HCT116 (cell line): ENCODE data around the gene EXOC6B. TPM values are rescaled to one million over a fixed set of nuclear protein-coding genes. Genes with fewer than 3 reads are reported as not detected.

Experiments used
- ATAC-seq: fragments of 200-7000 bp; cut with Tn5 transposase; 2 replicates; pipeline ENCODE4 v1.9.1; 2020; ENCODE audit warnings: mild to moderate bottlenecking, moderate library complexity
- BruUV-seq: library from RNA; stranded (reverse); fragments of 400-500 nt; replicated peaks from 2 replicates; lab custom pipeline; 2021; lab: Mats Ljungman, UMichigan
- CTCF ChIA-PET: fragments of 300-600 bp; sonication (Branson Sonifier 250); formaldehyde crosslinking; loops from one replicate; lab custom pipeline; 2021; ENCODE audit warnings: antibody characterized with exemption; lab: Charles Lee
- POLR2A ChIA-PET: fragments of 300-600, 350-600 bp; sonication (Branson Sonifier 250); formaldehyde crosslinking; loops from one replicate; lab custom pipeline; 2021; ENCODE audit warnings: antibody characterized with exemption; lab: Charles Lee
- RAD21 ChIA-PET, 2 experiments: fragments of 300-600 bp; sonication (Branson Sonifier 250); formaldehyde crosslinking; loops; one replicate each; lab custom pipeline; 2023; ENCODE audit warnings: low total read pairs in 2 of 2; ENCODE audit not compliant: uncharacterized antibody in 2 of 2, unreplicated experiment in 2 of 2, low non-redundant PET in 1 of 2; lab: Charles Lee
- DNase-seq: peaks from one replicate; pipeline ENCODE4 v3.0.0-alpha.2; 2010; ENCODE audit warnings: low read depth, low spot score
- H2AFZ ChIP-seq: fragments of 200-600 bp; shearing (Covaris generic), sonication (generic); 2 replicates; pipeline ENCODE4 v1.6.1; 2017; ENCODE audit warnings: low read depth, mixed run types, mixed read lengths, antibody characterized with exemption, low read length; ENCODE audit not compliant: poor library complexity, severe bottlenecking
- H3K27ac ChIP-seq: 2 replicates; pipeline ENCODE4 v1.5.1; 2012; ENCODE audit warnings: low read depth, low read length
- H3K27me3 ChIP-seq: fragments of 200-600 bp; sonication (generic); 2 replicates; pipeline ENCODE4 v1.6.1; 2016; ENCODE audit warnings: mixed run types, low read length, mixed read lengths; ENCODE audit not compliant: insufficient read depth
- H3K36me3 ChIP-seq, 2 experiments: fragments of 200-500 bp in 1 of 2; fragments of 200-600 bp in 1 of 2; sonication (Bioruptor generic) in 1 of 2; sonication (generic) in 1 of 2; 2 replicates each; pipeline versions ENCODE4 v1.5.1 to v1.6.1; 2014 to 2016; ENCODE audit warnings: low read length in 2 of 2, inconsistent platforms in 1 of 2, mixed read lengths in 1 of 2, mixed run types in 1 of 2; ENCODE audit not compliant: insufficient read depth in 2 of 2, control insufficient read depth in 1 of 2
- H3K4me1 ChIP-seq, 2 experiments: fragments of 200-600 bp in 1 of 2; sonication (generic) in 1 of 2; 2 replicates each; pipeline versions ENCODE4 v1.5.1 to v1.6.1; 2012 to 2017; ENCODE audit warnings: low read length in 2 of 2, inconsistent platforms in 1 of 2, mild to moderate bottlenecking in 1 of 2, mixed read lengths in 1 of 2, mixed run types in 1 of 2, moderate library complexity in 1 of 2; ENCODE audit not compliant: insufficient read depth in 2 of 2, control insufficient read depth in 1 of 2
- H3K4me2 ChIP-seq: fragments of 200-600 bp; sonication (generic); 2 replicates; pipeline ENCODE4 v1.6.1; 2017; ENCODE audit warnings: mixed run types, low read length, mixed read lengths
- H3K4me3 ChIP-seq, 2 experiments: fragments of 200-600 bp in 1 of 2; sonication (generic) in 1 of 2; replicated peaks in 1 of 2; 2 replicates each; pipeline ENCODE4 v1.5.1; 2011 to 2016; ENCODE audit warnings: low read length in 2 of 2, control low read depth in 1 of 2, low read depth in 1 of 2, mild to moderate bottlenecking in 1 of 2, mixed read lengths in 1 of 2, mixed run types in 1 of 2
- H3K79me2 ChIP-seq: fragments of 200-600 bp; sonication (generic); 2 replicates; pipeline ENCODE4 v1.6.1; 2017; ENCODE audit warnings: mild to moderate bottlenecking, mixed run types, low read length, moderate library complexity, mixed read lengths; ENCODE audit not compliant: insufficient read depth
- H3K9ac ChIP-seq: fragments of 200-600 bp; sonication (generic); 2 replicates; pipeline ENCODE4 v1.6.1; 2016; ENCODE audit warnings: low read length, mixed read lengths
- H3K9me2 ChIP-seq: fragments of 200-600 bp; sonication (generic), shearing (Covaris generic); 2 replicates; pipeline ENCODE4 v1.6.1; 2017; ENCODE audit warnings: mixed run types, mild to moderate bottlenecking, moderate library complexity; ENCODE audit not compliant: insufficient read depth
- H3K9me3 ChIP-seq, 2 experiments: fragments of 200-500 bp in 1 of 2; fragments of 200-600 bp in 1 of 2; sonication (Bioruptor generic) in 1 of 2; sonication (generic) in 1 of 2; 2 replicates each; pipeline ENCODE4 v1.6.1; 2014 to 2017; ENCODE audit warnings: low read length in 2 of 2, mixed read lengths in 2 of 2, inconsistent platforms in 1 of 2, low read depth in 1 of 2, mild to moderate bottlenecking in 1 of 2, mixed run types in 1 of 2, moderate library complexity in 1 of 2; ENCODE audit not compliant: control insufficient read depth in 1 of 2, insufficient read depth in 1 of 2
- H4K20me1 ChIP-seq: fragments of 200-600 bp; sonication (generic), shearing (Covaris generic); 2 replicates; pipeline ENCODE4 v1.6.1; 2017; ENCODE audit warnings: mixed run types, mild to moderate bottlenecking, moderate library complexity; ENCODE audit not compliant: insufficient read depth
- CEBPB ChIP-seq: IDR thresholded peaks from 2 replicates; pipeline ENCODE4 v1.6.1; 2012; ENCODE audit warnings: low read depth
- EGR1 ChIP-seq: IDR thresholded peaks from 2 replicates; pipeline ENCODE4 v1.6.1; 2012; ENCODE audit warnings: low read depth
- FOSL1 ChIP-seq: IDR thresholded peaks from 2 replicates; pipeline ENCODE4 v1.6.1; 2012; ENCODE audit warnings: low read depth
- SP1 ChIP-seq: IDR thresholded peaks from 2 replicates; pipeline ENCODE4 v1.6.1; 2012; ENCODE audit warnings: low read depth
- SRF ChIP-seq: IDR thresholded peaks from 2 replicates; pipeline ENCODE4 v1.6.1; 2012; ENCODE audit warnings: low read depth
- TCF7L2 ChIP-seq: IDR thresholded peaks from 2 replicates; pipeline ENCODE4 v1.7.0; 2011; ENCODE audit warnings: borderline replicate concordance, inconsistent platforms; ENCODE audit not compliant: insufficient read depth, insufficient read length; ENCODE audit errors: extremely low read depth
- ZFX ChIP-seq: fragments of 450-650 bp; IDR thresholded peaks from 2 replicates; pipeline ENCODE4 v1.6.1; 2017
- intact Hi-C: fragments of 100-400 bp; cut with micrococcal nuclease; formaldehyde crosslinking; loops from 2 replicates; pipeline ENCODE4 v1.10.0; 2022
- total RNA-seq: library from RNA; stranded (reverse); gene quantifications from one replicate; pipeline ENCODE4 v1.2.1, GENCODE V29; 2021; ENCODE audit not compliant: unreplicated experiment
- TF ChIP-seq, protein P1 (sequence below), 3 experiments: fragments of 200-600 bp in 1 of 3; sonication (generic) in 1 of 3; IDR thresholded peaks in 2 of 3; conservative IDR thresholded peaks in 1 of 3; 2 replicates each; pipeline ENCODE4 v1.5.1; 2012 to 2017; ENCODE audit warnings: low read depth in 2 of 3, low read length in 2 of 3, antibody characterized with exemption in 1 of 3, borderline replicate concordance in 1 of 3, control low read depth in 1 of 3, mild to moderate bottlenecking in 1 of 3, mixed read lengths in 1 of 3, mixed run types in 1 of 3, moderate library complexity in 1 of 3; ENCODE audit not compliant: insufficient read depth in 1 of 3
- TF ChIP-seq, protein P2 (sequence below): IDR thresholded peaks from 2 replicates; pipeline ENCODE4 v1.6.1; 2011; ENCODE audit warnings: mild to moderate bottlenecking, low read length, moderate library complexity; ENCODE audit not compliant: insufficient replicate concordance; ENCODE audit errors: extremely low read depth
- TF ChIP-seq, protein P3 (sequence below): IDR thresholded peaks from 2 replicates; pipeline ENCODE4 v1.6.1; 2012
- TF ChIP-seq, protein P4 (sequence below): IDR thresholded peaks from 2 replicates; pipeline ENCODE4 v1.6.1; 2012

EXOC6B gene
- total RNA-seq, 1 experiment from 2014 or later = 25.4 TPM

DNA sequence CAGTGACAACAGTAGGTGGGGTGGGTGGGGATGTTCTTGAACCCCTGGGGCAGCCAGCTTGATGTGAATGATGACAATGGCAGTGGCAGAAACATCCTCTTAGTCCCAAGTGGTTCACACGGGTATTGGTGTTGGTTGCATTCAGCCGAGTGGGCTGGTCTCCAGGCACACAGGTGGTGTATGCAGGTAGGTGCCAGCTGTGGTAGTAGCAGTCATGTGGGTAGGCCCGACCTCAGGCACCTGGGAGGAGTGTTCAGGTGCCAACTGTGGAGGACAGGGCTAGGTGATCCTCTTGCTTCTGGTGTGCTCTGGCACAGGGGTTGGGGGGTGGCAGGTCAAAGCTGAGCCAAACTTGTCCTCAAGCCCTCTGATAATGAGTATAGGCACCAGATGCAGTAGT is 350.6 kb downstream of the EXOC6B start (continued):
- TF ChIP-seq, protein P1, sequence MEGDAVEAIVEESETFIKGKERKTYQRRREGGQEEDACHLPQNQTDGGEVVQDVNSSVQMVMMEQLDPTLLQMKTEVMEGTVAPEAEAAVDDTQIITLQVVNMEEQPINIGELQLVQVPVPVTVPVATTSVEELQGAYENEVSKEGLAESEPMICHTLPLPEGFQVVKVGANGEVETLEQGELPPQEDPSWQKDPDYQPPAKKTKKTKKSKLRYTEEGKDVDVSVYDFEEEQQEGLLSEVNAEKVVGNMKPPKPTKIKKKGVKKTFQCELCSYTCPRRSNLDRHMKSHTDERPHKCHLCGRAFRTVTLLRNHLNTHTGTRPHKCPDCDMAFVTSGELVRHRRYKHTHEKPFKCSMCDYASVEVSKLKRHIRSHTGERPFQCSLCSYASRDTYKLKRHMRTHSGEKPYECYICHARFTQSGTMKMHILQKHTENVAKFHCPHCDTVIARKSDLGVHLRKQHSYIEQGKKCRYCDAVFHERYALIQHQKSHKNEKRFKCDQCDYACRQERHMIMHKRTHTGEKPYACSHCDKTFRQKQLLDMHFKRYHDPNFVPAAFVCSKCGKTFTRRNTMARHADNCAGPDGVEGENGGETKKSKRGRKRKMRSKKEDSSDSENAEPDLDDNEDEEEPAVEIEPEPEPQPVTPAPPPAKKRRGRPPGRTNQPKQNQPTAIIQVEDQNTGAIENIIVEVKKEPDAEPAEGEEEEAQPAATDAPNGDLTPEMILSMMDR (IDR thresholded peaks at IDR 0.05 in 2 of 3, conservative IDR thresholded peaks at IDR 0.05 in 1 of 3; ENCODE audit: borderline replicate concordance in 1 of 3, insufficient read depth in 1 of 3, low read depth in 2 of 3, low read length in 2 of 3) = no peak
- no peak for TF ChIP-seq SRF

DNA sequence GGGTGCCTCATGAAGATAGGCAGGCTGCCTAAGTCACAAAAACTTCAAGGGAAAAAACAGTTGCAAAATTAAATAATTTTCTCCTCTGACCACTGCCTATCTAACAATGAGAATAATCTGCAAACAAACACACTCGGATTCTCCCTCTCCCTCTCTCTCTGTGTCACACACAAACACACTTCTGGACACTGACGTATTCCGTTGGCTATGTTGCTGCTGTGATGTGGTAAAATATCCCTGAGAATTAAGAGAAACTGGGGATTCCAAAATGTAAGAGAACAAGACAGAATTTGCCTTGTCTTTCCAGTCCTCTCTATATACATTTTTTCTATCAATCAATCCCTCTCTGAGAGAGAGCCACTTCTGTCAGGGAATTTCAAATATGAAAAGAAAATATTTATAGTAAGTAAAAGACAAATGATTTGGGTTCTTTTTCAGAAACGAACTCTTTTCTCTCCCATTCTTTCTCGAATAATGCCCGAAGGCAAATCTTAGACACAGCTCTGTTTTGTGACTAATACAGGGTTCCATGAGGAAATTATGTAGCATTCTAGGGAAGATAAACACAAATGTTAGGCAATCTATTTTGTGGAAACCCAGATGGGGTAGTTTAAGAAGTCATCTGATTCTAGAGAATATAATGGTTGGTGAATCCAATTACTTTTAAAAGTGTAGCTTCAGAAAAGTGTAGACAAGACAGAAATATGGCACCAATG is 367.9 kb downstream of the EXOC6B start:
- no peak overlapping the region for H3K9ac ChIP-seq
- ATAC-seq = no peak
- no peaks in the 10 kb centered on the region for H3K4me1 ChIP-seq
- POLR2A ChIA-PET = no interaction called here
- no peak for DNase-seq
- H3K4me3 ChIP-seq = no peak overlapping the region
- no peaks in the 10 kb centered on the region for H3K9me2 ChIP-seq
- RAD21 ChIA-PET = no interaction called here
- H3K27me3 ChIP-seq = no peaks in the 10 kb centered on the region
- intact Hi-C loops = no loop called here
- H3K79me2 ChIP-seq = no peaks in the 10 kb centered on the region
- no peaks in the 10 kb centered on the region for H4K20me1 ChIP-seq
- no peaks in the 10 kb centered on the region for H3K36me3 ChIP-seq
- H3K27ac ChIP-seq = no peak overlapping the region
- no peak overlapping the region for H2AFZ ChIP-seq
- H3K9me3 ChIP-seq = no peaks in the 10 kb centered on the region
- CTCF ChIA-PET = no interaction called here
- H3K4me2 ChIP-seq = no peak overlapping the region
- no TSS peak for BruUV-seq
- TF ChIP-seq FOSL1 (no peak), EGR1 (no peak), TCF7L2 (no peak), SP1 (no peak), ZFX (no peak), CEBPB (no peak), SRF (no peak)
- TF ChIP-seq, protein P2, sequence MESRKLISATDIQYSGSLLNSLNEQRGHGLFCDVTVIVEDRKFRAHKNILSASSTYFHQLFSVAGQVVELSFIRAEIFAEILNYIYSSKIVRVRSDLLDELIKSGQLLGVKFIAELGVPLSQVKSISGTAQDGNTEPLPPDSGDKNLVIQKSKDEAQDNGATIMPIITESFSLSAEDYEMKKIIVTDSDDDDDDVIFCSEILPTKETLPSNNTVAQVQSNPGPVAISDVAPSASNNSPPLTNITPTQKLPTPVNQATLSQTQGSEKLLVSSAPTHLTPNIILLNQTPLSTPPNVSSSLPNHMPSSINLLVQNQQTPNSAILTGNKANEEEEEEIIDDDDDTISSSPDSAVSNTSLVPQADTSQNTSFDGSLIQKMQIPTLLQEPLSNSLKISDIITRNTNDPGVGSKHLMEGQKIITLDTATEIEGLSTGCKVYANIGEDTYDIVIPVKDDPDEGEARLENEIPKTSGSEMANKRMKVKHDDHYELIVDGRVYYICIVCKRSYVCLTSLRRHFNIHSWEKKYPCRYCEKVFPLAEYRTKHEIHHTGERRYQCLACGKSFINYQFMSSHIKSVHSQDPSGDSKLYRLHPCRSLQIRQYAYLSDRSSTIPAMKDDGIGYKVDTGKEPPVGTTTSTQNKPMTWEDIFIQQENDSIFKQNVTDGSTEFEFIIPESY = no peak
- TF ChIP-seq, protein P3, sequence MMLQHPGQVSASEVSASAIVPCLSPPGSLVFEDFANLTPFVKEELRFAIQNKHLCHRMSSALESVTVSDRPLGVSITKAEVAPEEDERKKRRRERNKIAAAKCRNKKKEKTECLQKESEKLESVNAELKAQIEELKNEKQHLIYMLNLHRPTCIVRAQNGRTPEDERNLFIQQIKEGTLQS = no peak
- TF ChIP-seq, protein P4, sequence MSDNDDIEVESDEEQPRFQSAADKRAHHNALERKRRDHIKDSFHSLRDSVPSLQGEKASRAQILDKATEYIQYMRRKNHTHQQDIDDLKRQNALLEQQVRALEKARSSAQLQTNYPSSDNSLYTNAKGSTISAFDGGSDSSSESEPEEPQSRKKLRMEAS = no peak
